Measurements from ENCODE around the gene ABCC8. TPM values are rescaled to one million over a fixed set of nuclear protein-coding genes. Genes with fewer than 3 reads are reported as not detected.

ABCC8 gene
- polyA plus RNA-seq, 1 of the 3 experiments (the other 2 are of a cell fraction), result 1.1 TPM

DNA sequence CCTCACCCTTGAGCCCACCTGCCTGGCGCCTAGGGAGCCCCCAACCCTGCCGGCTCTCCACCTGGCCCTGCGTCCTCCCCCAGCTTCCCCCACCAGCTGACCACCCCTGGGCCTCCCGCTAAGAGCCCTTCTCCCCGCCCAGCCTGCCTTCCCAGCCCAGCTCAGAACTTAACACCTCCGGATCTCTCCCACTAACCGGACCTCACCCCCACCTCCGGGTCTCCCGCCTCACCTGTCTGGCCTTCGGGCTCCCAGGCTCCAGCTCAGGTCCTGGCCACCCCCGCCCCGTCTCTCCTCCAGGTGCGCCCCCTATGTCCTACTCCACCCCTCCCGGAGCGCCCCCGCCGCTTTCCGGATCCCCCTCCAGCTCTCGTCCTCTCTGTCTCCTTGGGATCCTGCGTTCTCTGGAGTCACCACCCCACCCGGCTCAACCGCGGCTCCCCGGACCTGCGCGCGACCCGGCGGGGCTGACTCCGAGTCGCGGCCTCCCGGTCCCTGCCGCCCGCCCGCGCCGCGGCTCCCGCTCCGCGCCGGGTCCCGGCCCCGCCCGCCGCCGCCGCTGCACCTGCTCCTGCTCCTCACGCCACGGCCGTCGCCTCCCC is 87.9 kb downstream of the ABCC8 start, which contains the start of gene KCNJ11:
TSS of gene KCNJ11 (minus strand) at position 51 of the 602 bp plus-strand sequence. CDS start 568 bp downstream, outside the sequence.
- peak within 1 kb of the TSS; percentile 82 for H3K4me2 ChIP-seq
- no peak within 1 kb of the TSS for H3K9ac ChIP-seq
- 12% methylated on average over 21 of the region's 53 CpGs for WGBS (ENCODE audit: low lambda C conversion rate)

GRCh38 chr11:17387811-17388210 is 88.8 kb downstream of the ABCC8 start:
- H4K20me1 ChIP-seq (ENCODE audit: insufficient read depth), result no peaks in the 10 kb centered on the region
- H3K27ac ChIP-seq (ENCODE audit: low read depth in 2 of 2, low read length in 1 of 2), result no peak overlapping the region
- peaks cover 8% of the 10 kb centered on the region for H3K27me3 ChIP-seq (ENCODE audit: insufficient read depth)
- no peaks in the 10 kb centered on the region for H3K9me2 ChIP-seq
- no peaks in the 10 kb centered on the region for H3K36me3 ChIP-seq (replicated peaks in 1 of 2; ENCODE audit: control insufficient read depth in 1 of 2, insufficient read depth in 2 of 2, low read length in 1 of 2)
- H3K9me3 ChIP-seq, result no peaks in the 10 kb centered on the region
- no peak overlapping the region for H3K4me2 ChIP-seq
- CTCF ChIA-PET, result interaction anchor here (0.8 to 18.5 kb wide), 11 partner anchors 11 to 125 kb away, joined by 3 to 1101 read pairs (median 6); no protein-coding TSS in a partner anchor
- peak; percentile 8 for DNase-seq
- H2AFZ ChIP-seq (ENCODE audit: low read depth), result no peak overlapping the region
- TF ChIP-seq MXI1 (IDR thresholded peaks at IDR 0.05; ENCODE audit: low read depth, low read length), result no peak
- TF ChIP-seq RCOR1 (IDR thresholded peaks at IDR 0.05; ENCODE audit: low read length), result no peak
- TF ChIP-seq YY1 (IDR thresholded peaks at IDR 0.05; ENCODE audit: low read depth), result no peak
- no peak for TF ChIP-seq GABPA (IDR thresholded peaks at IDR 0.05; ENCODE audit: low read depth)
- no peak for TF ChIP-seq GATA2 (CRISPR knock-in tag; IDR thresholded peaks at IDR 0.05)
- TF ChIP-seq, protein P1, sequence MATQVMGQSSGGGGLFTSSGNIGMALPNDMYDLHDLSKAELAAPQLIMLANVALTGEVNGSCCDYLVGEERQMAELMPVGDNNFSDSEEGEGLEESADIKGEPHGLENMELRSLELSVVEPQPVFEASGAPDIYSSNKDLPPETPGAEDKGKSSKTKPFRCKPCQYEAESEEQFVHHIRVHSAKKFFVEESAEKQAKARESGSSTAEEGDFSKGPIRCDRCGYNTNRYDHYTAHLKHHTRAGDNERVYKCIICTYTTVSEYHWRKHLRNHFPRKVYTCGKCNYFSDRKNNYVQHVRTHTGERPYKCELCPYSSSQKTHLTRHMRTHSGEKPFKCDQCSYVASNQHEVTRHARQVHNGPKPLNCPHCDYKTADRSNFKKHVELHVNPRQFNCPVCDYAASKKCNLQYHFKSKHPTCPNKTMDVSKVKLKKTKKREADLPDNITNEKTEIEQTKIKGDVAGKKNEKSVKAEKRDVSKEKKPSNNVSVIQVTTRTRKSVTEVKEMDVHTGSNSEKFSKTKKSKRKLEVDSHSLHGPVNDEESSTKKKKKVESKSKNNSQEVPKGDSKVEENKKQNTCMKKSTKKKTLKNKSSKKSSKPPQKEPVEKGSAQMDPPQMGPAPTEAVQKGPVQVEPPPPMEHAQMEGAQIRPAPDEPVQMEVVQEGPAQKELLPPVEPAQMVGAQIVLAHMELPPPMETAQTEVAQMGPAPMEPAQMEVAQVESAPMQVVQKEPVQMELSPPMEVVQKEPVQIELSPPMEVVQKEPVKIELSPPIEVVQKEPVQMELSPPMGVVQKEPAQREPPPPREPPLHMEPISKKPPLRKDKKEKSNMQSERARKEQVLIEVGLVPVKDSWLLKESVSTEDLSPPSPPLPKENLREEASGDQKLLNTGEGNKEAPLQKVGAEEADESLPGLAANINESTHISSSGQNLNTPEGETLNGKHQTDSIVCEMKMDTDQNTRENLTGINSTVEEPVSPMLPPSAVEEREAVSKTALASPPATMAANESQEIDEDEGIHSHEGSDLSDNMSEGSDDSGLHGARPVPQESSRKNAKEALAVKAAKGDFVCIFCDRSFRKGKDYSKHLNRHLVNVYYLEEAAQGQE (IDR thresholded peaks at IDR 0.05; ENCODE audit: low read depth, low read length), result no peak
- no peak for TF ChIP-seq RAD21 (IDR thresholded peaks at IDR 0.05; ENCODE audit: low read length)
- TF ChIP-seq TAF1 (IDR thresholded peaks at IDR 0.05; ENCODE audit: borderline replicate concordance, low read depth, low read length), result no peak
- TF ChIP-seq POLR2AphosphoS5 (IDR thresholded peaks at IDR 0.05; ENCODE audit: low read depth, low read length), result no peak
- no peak for TF ChIP-seq TCF12 (IDR thresholded peaks at IDR 0.05)
- TF ChIP-seq RFX5 (IDR thresholded peaks at IDR 0.05; ENCODE audit: low read length), result no peak
- no peak for TF ChIP-seq FOSL2 (IDR thresholded peaks at IDR 0.05; ENCODE audit: borderline replicate concordance, low read depth)
- H3K9ac ChIP-seq, result no peak overlapping the region
- peaks cover 0 to 4% of the 10 kb centered on the region in 2 experiments; a peak in 1 of 4 replicates for H3K4me1 ChIP-seq (ENCODE audit: control insufficient read depth in 1 of 2, insufficient read depth in 2 of 2, low read depth in 1 of 2, low read length in 1 of 2)
- WGBS (ENCODE audit: low lambda C conversion rate), result 93% methylated on average over 5 of the region's 20 CpGs
- H3F3A ChIP-seq (replicated peaks; ENCODE audit: insufficient read depth), result no peaks in the 10 kb centered on the region
- H3K4me3 ChIP-seq (ENCODE audit: low read depth in 2 of 2, low read length in 1 of 2), result no peak overlapping the region
- H3K79me2 ChIP-seq (ENCODE audit: insufficient read depth), result no peaks in the 10 kb centered on the region
- POLR2A ChIA-PET, result no interaction called here

More for the DNA sequence above, 87.9 kb downstream of the ABCC8 start, which contains the start of gene KCNJ11:
- Histone ChIP-seq H3K27me3 (ENCODE audit: insufficient read depth) (peaks cover 8% of the 10 kb centered on the region), H3K9me2 (no peaks in the 10 kb centered on the region), H3K36me3 (replicated peaks in 1 of 2; ENCODE audit: control insufficient read depth in 1 of 2, insufficient read depth in 2 of 2, low read length in 1 of 2) (no peaks in the 10 kb centered on the region), H3K4me3 (ENCODE audit: low read depth in 2 of 2, low read length in 1 of 2) (peak within 1 kb of the TSS; percentile 48 to 57; a peak in 3 of 4 replicates), H3K4me1 (ENCODE audit: control insufficient read depth in 1 of 2, insufficient read depth in 2 of 2, low read depth in 1 of 2, low read length in 1 of 2) (peaks cover 0 to 4% of the 10 kb centered on the region in 2 experiments; a peak in 1 of 4 replicates), H3F3A (replicated peaks; ENCODE audit: insufficient read depth) (no peaks in the 10 kb centered on the region), H3K79me2 (ENCODE audit: insufficient read depth) (no peaks in the 10 kb centered on the region), H4K20me1 (ENCODE audit: insufficient read depth) (no peaks in the 10 kb centered on the region), H2AFZ (ENCODE audit: low read depth) (peak within 1 kb of the TSS; percentile 59; the same call in 1 of the 2 replicates), H3K27ac (ENCODE audit: low read depth in 2 of 2, low read length in 1 of 2) (no peak within 1 kb of the TSS; a peak in 1 of 4 replicates), H3K9me3 (no peaks in the 10 kb centered on the region)
- ChIA-PET POLR2A (no interaction called here), CTCF (interaction anchor here (0.7 to 18.5 kb wide), 22 partner anchors 10 to 796 kb away, joined by 3 to 1101 read pairs (median 5); partner anchors contain the start of gene ABCC8)
- DNase-seq, result no peak
- TF ChIP-seq, protein P1 (IDR thresholded peaks at IDR 0.05; ENCODE audit: low read depth, low read length), result no peak
- TF ChIP-seq GATA2 (CRISPR knock-in tag; IDR thresholded peaks at IDR 0.05), result no peak
- no peak for TF ChIP-seq EZH2phosphoT487 (IDR thresholded peaks at IDR 0.05; ENCODE audit: borderline replicate concordance, low read depth)
- no peak for TF ChIP-seq JUND (IDR thresholded peaks at IDR 0.05)
- TF ChIP-seq ELF1 (IDR thresholded peaks at IDR 0.05), result no peak

Data from SK-N-SH (cell line).